HG03103 (cell line): ENCODE results near the gene TBC1D2.
"Not testable (repeated sequence)": the region's sequence is repeated elsewhere in the genome, so short reads cannot be mapped to it uniquely, and the experiment has no call there.

Experiments
- ATAC-seq: cut with Tn5 transposase; IDR thresholded peaks from one replicate; pipeline ENCODE4 v1.9.1; 2021; ENCODE audit warnings: low read depth; ENCODE audit not compliant: unreplicated experiment

Gene TBC1D2

GRCh38 chr9:98175028-98175569 is 80.3 kb downstream of the TBC1D2 start:
- no peak for ATAC-seq

DNA sequence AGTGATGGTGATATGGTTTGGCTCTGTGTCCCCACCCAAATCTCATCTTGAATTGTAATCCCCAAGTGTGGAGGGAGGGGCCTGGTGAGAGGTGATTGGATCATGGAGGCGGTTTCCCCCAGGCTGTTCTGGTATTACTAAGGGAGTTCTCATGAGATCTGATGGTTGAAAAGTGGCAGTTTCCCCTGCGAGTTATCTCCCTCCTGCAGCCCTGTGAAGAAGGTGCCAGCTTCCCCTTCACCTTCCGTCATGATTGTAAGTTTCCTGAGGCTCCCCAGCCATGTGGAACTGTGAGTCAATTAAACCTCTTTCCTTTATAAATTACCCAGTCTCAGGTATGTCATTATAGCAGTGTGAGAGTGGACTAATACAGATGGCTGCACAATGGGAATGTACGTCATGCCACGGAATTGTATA is 80.9 kb downstream of the TBC1D2 start:
- ATAC-seq = not testable (repeated sequence)

DNA sequence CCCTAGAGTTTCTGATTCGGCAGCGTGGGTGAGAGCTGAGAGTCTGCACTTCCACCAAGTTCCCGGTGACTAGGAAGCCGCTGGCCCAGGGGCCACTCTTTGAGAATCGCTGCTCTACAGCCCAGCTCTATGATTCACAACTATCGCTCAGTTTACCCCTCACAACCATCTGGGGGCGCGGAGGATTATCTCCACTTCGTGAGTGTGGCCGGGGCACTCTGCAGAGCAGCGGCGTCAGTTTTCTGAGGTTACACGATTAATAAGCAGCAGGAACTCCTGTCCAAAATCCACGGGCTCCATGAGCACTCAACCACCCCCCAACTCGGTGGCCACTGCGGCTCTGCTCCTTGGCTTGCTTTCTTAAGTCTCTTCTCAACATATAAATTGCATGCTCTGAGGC is 82.3 kb downstream of the TBC1D2 start:
- ATAC-seq = no peak

GRCh38 chr9:98172604-98173003 is 82.8 kb downstream of the TBC1D2 start:
- ATAC-seq = no peak

GRCh38 chr9:98171176-98171925 is 84.1 kb downstream of the TBC1D2 start:
- no peak for ATAC-seq

DNA sequence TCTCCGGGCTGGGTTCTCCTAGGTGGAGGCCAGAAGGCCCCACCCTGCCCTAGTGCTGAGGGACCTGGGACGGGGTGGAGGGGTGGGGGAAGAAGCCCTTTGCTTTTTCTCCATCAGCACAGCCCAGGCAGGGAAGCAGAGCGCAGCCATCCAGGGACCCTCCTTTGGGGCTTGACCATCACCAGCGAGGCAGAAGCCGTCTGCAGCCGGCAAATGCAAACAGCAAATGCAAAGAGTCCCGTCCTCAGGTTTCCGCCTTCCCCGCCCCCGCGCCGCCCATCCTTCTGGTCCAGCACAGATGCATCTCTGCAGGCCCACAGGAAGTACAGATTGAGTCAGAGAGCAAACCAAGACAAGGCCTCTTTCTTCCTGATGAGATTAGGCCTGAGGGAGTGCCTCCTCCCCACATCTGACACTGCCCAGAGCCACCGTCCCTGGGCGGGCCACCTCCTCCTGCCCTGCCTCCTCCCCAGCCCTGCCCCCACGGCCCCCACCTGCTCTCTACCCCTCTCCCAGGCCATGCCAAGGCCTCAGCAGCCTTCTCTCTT is 86.4 kb downstream of the TBC1D2 start:
- peak; percentile 97 for ATAC-seq

GRCh38 chr9:98168153-98168780 is 87.2 kb downstream of the TBC1D2 start:
- ATAC-seq = no peak

- no peak for ATAC-seq
Observed at GRCh38 chr9:98164912-98165311, 90.5 kb downstream of the TBC1D2 start.

DNA sequence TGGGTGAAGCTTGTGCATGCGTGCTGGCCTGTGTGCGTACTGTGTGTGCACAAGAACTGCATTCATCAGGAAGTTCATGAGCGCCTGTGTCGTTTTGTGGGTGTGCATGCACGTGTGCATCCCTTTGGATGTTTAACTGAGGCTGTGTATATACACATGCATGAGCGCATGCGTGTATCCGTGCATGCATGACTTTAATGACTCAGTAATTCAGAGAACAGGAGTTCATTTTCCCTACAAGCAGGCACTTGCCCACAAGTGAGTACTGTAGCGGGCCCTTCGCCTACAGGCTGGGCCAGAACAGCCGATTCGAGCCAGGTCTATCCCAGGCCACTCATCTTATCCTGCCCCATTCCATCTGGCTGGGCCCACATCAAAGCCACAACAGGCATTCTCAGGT is 92.8 kb downstream of the TBC1D2 start:
- ATAC-seq = no peak

DNA sequence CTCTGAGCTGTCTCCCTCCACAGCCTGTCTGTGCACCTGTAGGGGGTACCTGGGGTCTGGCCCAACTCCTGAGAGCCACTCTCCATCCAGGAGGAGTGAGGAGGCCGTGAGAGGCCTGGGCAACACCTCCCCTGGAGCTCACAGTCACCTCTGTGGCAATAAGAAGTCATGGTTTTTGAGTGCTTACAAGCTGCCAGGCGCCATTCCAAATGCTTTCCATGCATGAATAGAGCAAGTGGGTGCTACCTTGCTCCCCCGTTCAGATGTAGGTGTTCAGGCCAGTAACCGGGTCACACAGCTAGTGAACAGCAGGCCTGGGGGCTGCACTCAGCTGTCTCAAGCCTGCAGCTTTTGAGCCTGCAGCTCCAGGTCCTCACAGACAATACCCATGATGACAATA is 93.6 kb downstream of the TBC1D2 start:
- ATAC-seq = no peak

DNA sequence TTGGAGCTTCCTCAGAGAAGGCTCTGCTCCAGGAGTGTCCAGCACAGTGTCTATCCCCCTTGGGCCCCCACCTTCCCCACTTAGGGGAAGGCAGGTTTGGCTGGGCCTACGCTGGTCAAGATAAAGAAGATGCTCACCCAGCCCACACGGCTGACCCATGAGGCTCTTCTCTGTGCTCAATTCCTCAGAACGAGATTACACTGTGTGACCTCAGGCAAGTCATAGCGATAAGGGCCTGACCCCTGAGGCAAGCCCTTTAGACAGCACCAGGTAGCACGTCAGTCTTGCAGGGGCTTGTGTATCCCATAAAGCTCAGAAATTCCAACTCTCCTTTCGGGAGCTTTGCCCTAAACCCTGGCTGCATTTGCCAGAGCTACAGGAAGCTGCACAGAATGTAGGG is 95.7 kb downstream of the TBC1D2 start:
- ATAC-seq = no peak

DNA sequence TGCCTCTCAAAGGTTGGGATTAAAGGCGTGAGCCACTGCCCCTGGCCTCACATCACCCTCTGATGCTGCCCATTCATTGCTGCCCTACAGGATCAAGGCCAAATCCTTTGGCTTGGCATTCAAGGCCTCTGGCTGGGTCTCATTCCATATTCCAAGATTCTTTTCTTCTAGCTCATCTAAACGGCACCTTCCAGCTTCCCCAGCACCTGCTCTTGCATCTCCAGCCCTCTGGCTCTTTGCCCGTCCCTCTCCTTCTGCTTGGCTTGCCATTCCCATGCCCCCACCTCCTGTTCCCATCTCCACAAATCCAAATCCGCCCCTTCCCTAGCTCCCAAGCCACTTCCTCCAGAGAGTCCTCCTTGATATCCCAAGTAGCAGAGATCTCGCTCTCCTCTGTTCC is 96.1 kb downstream of the TBC1D2 start:
- ATAC-seq = no peak

DNA sequence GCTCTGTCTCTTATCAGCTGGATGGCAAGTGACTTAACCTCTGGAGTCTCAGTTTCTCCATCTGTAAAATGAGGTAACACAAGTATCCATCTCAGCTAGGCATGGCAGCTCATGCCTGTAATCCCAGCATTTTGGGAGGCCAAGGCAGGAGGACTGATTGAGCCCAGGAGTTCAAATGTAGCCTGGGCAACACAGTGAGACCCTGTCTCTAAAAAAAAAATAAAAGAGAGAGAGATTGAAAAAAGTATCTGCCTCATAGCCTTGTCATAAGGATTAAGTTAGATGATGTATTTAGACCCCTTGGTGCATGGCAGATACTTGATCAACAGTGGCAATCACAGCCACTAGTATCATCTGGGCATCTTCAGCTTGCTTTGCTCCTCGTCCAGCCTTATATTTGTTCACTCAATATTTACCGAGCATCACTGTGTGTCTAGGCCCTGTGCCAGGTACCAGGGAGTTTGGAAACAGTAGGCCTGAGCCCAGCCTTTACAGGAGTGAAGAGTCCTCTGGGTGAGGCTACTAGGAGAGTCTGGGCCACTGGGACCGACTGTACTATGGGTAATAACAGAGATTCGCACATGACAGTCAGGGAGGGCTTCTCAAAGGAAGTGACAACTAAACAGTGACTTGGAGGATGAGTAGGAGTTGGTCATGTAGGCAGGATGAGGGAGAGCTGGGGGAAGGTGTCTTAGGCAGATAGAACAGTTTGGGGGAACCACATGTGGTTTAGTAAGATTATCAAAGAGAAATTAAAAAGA is 97.2 kb downstream of the TBC1D2 start:
- ATAC-seq = no peak

DNA sequence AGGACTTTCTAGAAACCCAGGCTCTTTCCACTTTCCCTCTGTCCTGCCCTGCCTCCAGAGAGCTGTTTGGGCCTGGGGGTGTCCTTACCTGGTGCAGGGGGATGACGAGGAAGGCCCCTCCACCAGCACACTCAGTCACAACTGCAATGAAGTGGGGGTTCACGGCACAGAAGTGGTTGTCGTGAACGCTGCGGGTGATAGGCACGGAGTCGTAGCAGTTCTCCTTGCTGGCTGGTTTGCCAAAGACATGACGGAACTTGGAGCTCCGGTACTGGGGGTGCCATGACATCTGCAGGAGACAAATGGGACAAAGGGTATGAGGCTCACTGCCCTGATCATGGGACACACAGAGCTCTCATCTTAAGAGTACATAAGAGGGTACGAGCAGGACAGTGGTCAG is 98.1 kb downstream of the TBC1D2 start:
- ATAC-seq = no peak

GRCh38 chr9:98154678-98155077 is 100.8 kb downstream of the TBC1D2 start:
- ATAC-seq = no peak

DNA sequence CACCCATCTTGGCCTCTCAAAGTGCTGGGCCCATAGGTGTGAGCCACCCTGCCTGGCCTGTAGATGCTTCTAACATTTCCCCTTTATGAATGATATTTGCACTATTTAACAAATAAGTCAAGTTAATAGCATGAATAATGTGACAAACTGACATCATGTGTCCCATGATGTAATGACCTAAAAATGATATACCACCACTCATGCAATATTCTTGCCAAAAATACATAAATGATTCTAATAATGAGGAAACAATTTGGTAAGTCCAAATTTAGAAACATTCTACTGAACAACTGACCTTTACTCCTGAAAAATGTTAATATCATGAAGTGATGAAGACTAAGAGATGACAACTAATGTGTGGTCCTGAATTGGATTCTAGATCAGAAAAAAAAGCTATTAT is 102.9 kb downstream of the TBC1D2 start:
- ATAC-seq = no peak

GRCh38 chr9:98150721-98151120 is 104.7 kb downstream of the TBC1D2 start:
- ATAC-seq = no peak

GRCh38 chr9:98150164-98150563 is 105.3 kb downstream of the TBC1D2 start:
- ATAC-seq = no peak

DNA sequence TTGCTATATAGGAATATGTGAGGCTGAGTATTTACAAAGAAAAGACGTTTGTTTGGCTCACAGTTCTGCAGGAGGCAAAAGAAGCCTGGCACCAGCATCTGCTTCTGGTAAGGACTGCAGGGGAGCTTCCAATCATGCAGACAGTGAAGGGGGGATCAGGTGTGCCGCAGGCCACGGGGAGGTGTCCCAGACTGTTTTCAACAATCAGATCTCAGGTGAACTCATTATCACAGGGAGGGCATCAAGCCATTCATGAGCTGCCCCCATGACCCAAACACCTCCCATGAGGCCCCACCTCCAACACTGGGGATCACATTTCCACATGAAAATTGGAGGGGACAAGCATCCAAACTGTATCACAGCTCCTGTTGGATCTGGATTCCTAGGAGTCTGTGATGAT is 106.0 kb downstream of the TBC1D2 start:
- no peak for ATAC-seq
